ENCODE measurements around the gene GHSR.
A peak's percentile ranks its signal among the peaks of the same experiment; 100 is the strongest.

Gene GHSR

DNA sequence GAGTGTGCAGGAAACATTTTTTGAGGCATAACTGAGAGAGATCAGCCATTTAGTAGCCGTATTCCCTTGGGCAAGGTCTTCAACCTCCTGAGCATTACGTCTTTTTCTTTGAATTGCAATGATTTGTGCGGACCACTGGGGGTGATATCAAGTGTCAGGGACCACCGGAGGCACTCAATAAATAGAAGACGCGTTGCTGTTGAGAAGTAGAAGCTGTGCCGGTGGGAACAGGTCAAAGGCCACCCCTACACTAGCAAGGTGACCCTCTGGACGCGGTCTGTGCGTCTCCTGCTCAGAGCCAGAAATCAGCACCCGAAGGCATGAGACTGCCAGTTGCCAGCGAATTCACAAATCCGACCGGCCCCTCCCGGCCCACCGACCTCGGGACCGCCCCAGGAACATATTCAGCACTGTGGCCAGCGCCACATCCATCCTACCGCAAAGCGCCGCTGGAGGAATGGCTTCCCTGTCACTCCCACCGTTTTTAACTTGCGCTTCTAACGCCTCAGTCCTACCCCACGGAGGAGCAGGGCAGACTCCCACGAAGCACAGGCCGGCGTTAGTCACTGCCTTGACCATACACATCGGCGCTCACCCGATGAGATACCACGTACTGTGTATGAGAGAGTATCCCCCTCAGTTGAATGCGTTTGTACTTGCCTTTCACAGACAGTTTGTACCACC is 1.4 kb upstream of the GHSR start:
- Mint-ChIP-seq H3K9me3 (no peaks in the 10 kb centered on the region), H3K27me3 (peaks cover 80% of the 10 kb centered on the region), H3K4me3 (peak overlapping the region; percentile 0 to 19), H3K27ac (peak overlapping the region in 1 of 2 donors; percentile 46), H3K4me1 (peaks cover 32% of the 10 kb centered on the region)
- DNase-seq (no peak), ATAC-seq (peak; percentile 26)

GRCh38 chr3:172448661-172449465 is 607 bp upstream of the GHSR start:
- H3K4me3 Mint-ChIP-seq: peak overlapping the region; percentile 80 to 81
- no peak for ATAC-seq

DNA sequence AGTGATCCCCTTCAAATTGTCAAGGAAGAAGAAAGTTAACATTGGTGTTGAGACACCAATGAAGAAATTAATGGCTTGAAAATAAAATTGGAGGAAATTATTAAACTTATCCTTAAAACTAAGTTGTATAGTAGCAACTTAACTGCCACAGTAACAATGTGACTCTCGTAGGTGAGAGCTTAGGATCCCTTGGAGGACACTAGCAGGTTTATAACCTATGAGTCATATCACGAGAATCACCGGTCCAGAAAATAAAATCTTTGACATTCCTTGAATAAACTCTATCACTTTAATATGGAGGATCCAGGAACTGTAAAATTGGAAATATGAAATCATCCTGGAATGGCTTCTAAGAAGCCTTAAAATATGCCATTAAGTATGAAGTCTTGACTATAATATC is 2.1 kb downstream of the GHSR start:
- Mint-ChIP-seq H3K27me3 (peaks cover 60% of the 10 kb centered on the region), H3K4me3 (no peak overlapping the region), H3K4me1 (peaks cover 32% of the 10 kb centered on the region), H3K27ac (no peak overlapping the region), H3K9me3 (no peaks in the 10 kb centered on the region)
- DNase-seq (no peak), ATAC-seq (no peak)

More at GRCh38 chr3:172448661-172449465, 607 bp upstream of the GHSR start:
- Mint-ChIP-seq H3K27me3 (peaks cover 74% of the 10 kb centered on the region), H3K9me3 (no peaks in the 10 kb centered on the region), H3K27ac (no peak overlapping the region), H3K4me1 (peaks cover 32% of the 10 kb centered on the region)
- no peak for DNase-seq

DNA sequence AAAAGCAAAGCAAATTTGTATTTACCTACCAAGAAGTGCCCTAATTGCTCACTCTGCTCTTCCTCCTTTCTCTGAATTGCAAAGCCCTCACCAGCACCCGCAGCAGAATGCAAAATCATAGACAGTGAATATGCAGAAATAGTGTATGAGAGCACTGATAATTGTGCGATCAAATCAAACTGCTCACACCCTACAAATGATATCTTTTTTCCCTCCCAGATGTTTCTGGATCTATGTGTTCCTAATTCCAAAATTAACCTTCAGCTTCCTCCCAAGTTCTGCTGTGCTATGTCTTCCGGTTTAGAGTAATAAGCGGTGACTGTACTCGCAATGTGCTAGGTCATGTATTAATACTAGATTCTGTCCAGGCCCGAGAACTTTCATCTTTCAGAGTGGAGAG is 3.4 kb downstream of the GHSR start:
- H3K9me3 Mint-ChIP-seq: no peaks in the 10 kb centered on the region
- no peak overlapping the region for H3K27ac Mint-ChIP-seq
- ATAC-seq: no peak
- no peak for DNase-seq
- peaks cover 30% of the 10 kb centered on the region for H3K4me1 Mint-ChIP-seq
- H3K27me3 Mint-ChIP-seq: peaks cover 64% of the 10 kb centered on the region
- no peak overlapping the region for H3K4me3 Mint-ChIP-seq

DNA sequence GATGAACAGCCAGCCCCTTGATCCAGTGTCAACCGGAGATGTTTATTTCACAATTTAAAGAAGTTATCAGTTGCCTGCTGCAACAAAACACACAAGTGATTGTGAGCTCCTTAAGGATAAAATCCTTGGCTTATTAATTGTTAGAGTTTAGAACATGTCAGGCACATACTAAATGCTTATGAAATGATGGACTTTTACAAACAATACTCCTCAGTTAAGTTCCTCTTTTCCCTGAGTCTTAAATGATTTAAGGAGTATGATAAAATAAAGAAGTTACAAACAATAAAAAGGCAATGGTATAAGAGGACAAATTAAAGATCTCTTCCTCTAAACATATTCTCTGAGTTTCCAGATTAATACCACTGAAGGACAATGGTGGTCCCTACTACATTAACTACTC is 5.7 kb downstream of the GHSR start:
- no peak overlapping the region for H3K27ac Mint-ChIP-seq
- no peak for DNase-seq
- H3K9me3 Mint-ChIP-seq: no peaks in the 10 kb centered on the region
- ATAC-seq: no peak
- no peak overlapping the region for H3K4me3 Mint-ChIP-seq
- H3K27me3 Mint-ChIP-seq: peaks cover 63% of the 10 kb centered on the region
- peaks cover 8% of the 10 kb centered on the region for H3K4me1 Mint-ChIP-seq

- Mint-ChIP-seq H3K27ac (no peak overlapping the region), H3K4me3 (no peak overlapping the region), H3K9me3 (no peaks in the 10 kb centered on the region), H3K4me1 (no peaks in the 10 kb centered on the region), H3K27me3 (peaks cover 53% of the 10 kb centered on the region)
- DNase-seq (no peak), ATAC-seq (no peak)
Measured at GRCh38 chr3:172441581-172441980, 6.7 kb downstream of the GHSR start.

DNA sequence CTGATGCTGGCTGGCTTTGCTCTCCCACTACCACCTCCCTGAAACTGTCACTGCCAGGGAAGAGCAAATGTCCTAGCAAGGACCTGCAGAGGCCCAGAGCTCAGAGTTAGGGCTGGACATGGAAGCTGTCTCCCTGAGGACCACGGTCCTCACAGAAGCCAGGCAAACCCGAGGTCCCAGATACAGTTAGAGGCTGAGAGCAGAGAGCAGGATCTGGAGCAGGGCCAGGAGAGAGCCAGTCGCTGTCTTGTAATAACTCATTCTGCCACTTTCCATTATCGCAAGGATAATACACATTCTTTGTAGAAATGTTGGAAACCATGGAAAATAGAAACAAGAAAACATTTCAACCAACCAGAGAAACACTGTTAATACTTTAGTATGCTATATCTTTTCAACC is 10.1 kb downstream of the GHSR start:
- no peak for ATAC-seq
- no peak for DNase-seq
- no peak overlapping the region for H3K27ac Mint-ChIP-seq
- H3K4me1 Mint-ChIP-seq: no peaks in the 10 kb centered on the region
- peaks cover 8 to 16% of the 10 kb centered on the region in 2 donors for H3K9me3 Mint-ChIP-seq
- H3K27me3 Mint-ChIP-seq: peaks cover 36% of the 10 kb centered on the region
- H3K4me3 Mint-ChIP-seq: no peak overlapping the region

GRCh38 chr3:172437713-172438112 is 10.5 kb downstream of the GHSR start:
- DNase-seq (no peak), ATAC-seq (no peak)
- Mint-ChIP-seq H3K27me3 (peaks cover 36% of the 10 kb centered on the region), H3K27ac (no peak overlapping the region), H3K4me1 (no peaks in the 10 kb centered on the region), H3K4me3 (no peak overlapping the region), H3K9me3 (peaks cover 8 to 20% of the 10 kb centered on the region in 2 donors)

- peaks cover 0 to 8% of the 10 kb centered on the region in 2 donors for H3K9me3 Mint-ChIP-seq
- DNase-seq (no peak), ATAC-seq (no peak)
- H3K27ac Mint-ChIP-seq: no peak overlapping the region
- H3K4me3 Mint-ChIP-seq: no peak overlapping the region
- H3K27me3 Mint-ChIP-seq: peaks cover 49% of the 10 kb centered on the region
- H3K4me1 Mint-ChIP-seq: no peaks in the 10 kb centered on the region
Measured at GRCh38 chr3:172415323-172415722, 32.9 kb downstream of the GHSR start.

DNA sequence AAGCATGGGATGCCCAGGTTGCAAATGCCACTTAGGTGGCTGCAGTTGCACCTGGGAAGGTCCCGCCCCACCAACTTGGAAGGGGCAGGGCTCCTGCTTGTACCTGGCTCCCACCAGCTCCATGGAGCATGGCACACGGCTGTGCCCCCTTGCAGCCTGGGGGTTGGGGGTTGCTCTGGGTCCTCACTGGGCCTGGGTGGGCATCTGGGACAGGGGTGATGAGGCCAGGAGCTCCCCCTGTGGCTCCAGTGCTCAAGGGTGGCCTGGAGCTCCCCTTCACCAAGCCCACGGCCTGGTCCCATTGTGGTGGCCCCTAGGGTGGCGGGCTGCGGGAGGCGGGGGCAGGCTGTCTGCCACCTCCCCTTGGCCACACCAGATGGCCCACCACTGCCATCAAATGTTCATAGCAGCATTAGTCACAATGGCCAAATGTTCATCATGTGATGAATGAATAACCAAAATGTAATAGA is 36.7 kb downstream of the GHSR start:
- no peak overlapping the region for H3K27ac Mint-ChIP-seq
- H3K4me1 Mint-ChIP-seq: no peaks in the 10 kb centered on the region
- ATAC-seq (no peak), DNase-seq (no peak)
- H3K4me3 Mint-ChIP-seq: no peak overlapping the region
- peaks cover 27% of the 10 kb centered on the region for H3K27me3 Mint-ChIP-seq
- peaks cover 0 to 8% of the 10 kb centered on the region in 2 donors for H3K9me3 Mint-ChIP-seq

- DNase-seq: no peak
- ATAC-seq: no peak
- H3K27me3 Mint-ChIP-seq: peaks cover 26% of the 10 kb centered on the region
- no peak overlapping the region for H3K27ac Mint-ChIP-seq
- H3K4me3 Mint-ChIP-seq: no peak overlapping the region
- H3K4me1 Mint-ChIP-seq: no peaks in the 10 kb centered on the region
- H3K9me3 Mint-ChIP-seq: peaks cover 0 to 8% of the 10 kb centered on the region in 2 donors
Measured at GRCh38 chr3:172410702-172411477, 37.4 kb downstream of the GHSR start.

DNA sequence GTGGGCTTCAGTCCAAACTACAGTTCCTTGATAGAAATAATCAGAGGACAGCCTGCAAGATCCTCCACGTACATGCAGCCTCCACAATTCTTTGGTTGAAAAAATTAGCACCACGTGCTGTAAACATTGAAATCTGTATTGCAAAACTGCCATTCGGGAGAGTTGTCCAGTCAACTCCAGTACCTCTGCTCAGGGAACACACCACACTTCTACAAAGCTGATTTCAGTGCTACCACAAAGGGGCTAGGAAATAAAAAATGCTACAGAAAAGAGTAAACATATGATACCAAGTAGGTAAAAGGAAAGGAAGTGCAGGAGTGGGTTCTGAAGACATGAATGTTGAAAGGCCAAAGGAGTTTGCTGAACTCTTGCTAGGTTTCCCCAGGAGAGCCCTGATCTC is 40.4 kb downstream of the GHSR start:
- no peak for DNase-seq
- Mint-ChIP-seq H3K4me3 (no peak overlapping the region), H3K4me1 (no peaks in the 10 kb centered on the region), H3K27ac (no peak overlapping the region), H3K27me3 (peaks cover 7% of the 10 kb centered on the region), H3K9me3 (peaks cover under 1 to 2% of the 10 kb centered on the region in 2 donors)
- ATAC-seq: no peak

DNA sequence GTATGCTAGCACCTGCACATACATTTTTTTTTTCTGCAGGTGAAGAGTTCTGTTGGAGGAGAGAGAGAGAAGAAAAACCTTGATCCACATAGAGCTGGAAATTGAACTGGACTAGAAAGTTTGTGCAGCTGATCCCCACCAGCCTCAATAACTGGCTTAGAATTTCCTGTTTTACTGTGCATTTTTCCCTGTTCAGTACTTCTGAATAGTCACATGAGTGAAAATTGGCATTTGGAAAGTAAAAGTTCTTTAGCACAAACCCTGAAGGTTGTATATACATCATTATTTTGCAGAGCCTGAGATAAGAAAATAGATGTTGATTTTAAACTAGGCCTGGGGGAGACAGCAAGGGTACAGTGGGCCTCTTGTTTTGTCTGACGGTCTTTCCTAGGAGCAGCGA is 42.3 kb downstream of the GHSR start:
- Mint-ChIP-seq H3K4me3 (no peak overlapping the region), H3K27ac (no peak overlapping the region), H3K27me3 (no peaks in the 10 kb centered on the region), H3K4me1 (no peaks in the 10 kb centered on the region), H3K9me3 (peaks cover 5 to 14% of the 10 kb centered on the region in 2 donors)
- DNase-seq: no peak
- ATAC-seq: no peak

GRCh38 chr3:172404237-172404962 is 43.9 kb downstream of the GHSR start:
- no peak overlapping the region for H3K27ac Mint-ChIP-seq
- no peak for DNase-seq
- peaks cover 5 to 15% of the 10 kb centered on the region in 2 donors for H3K9me3 Mint-ChIP-seq
- ATAC-seq: no peak
- H3K4me1 Mint-ChIP-seq: no peaks in the 10 kb centered on the region
- no peak overlapping the region for H3K4me3 Mint-ChIP-seq
- H3K27me3 Mint-ChIP-seq: no peaks in the 10 kb centered on the region

Data from stimulated activated naive CD8-positive, alpha-beta T cell treated with anti-CD3 and anti-CD28 coated beads, Interleukin-15, amount 100 ng/mL, for 72 hours (primary cell).